Embryonic facial prominence (tissue), 1 donor: ENCODE measurements around the gene AHSG.
A peak's percentile ranks its signal among the peaks of the same experiment; 100 is the strongest.

ENCODE experiments used
- DNase-seq: peaks from one replicate; pipeline ENCODE4 v3.0.0-alpha.2; 2016; ENCODE audit errors: extremely low spot score

Gene AHSG

GRCh38 chr3:186593862-186594261, 19.0 kb upstream of the AHSG start:
- DNase-seq, result no peak

- DNase-seq, result no peak
These were observed 18.2 kb upstream of the AHSG start for GRCh38 chr3:186594591-186595113.

GRCh38 chr3:186596568-186597287, 16.1 kb upstream of the AHSG start:
- DNase-seq, result no peak

- no peak for DNase-seq
These were observed 14.6 kb upstream of the AHSG start for GRCh38 chr3:186598108-186598784.

GRCh38 chr3:186598794-186599141, 14.1 kb upstream of the AHSG start:
- no peak for DNase-seq

- no peak for DNase-seq
These were observed 13.6 kb upstream of the AHSG start for GRCh38 chr3:186599142-186599784.

- no peak for DNase-seq
These were observed 13.1 kb upstream of the AHSG start for GRCh38 chr3:186599785-186600166.

- no peak for DNase-seq
These were observed 12.0 kb upstream of the AHSG start for GRCh38 chr3:186600896-186601295.

- DNase-seq, result no peak
These were observed 9.7 kb upstream of the AHSG start for GRCh38 chr3:186603159-186603558.

GRCh38 chr3:186605078-186605477, 7.8 kb upstream of the AHSG start:
- DNase-seq, result no peak

GRCh38 chr3:186605561-186606545, 7.0 kb upstream of the AHSG start:
- DNase-seq, result no peak

- no peak for DNase-seq
These were observed 4.1 kb upstream of the AHSG start for GRCh38 chr3:186608624-186609215.

- no peak for DNase-seq
These were observed 3.5 kb upstream of the AHSG start for GRCh38 chr3:186609247-186609868.

GRCh38 chr3:186612065-186612464, 795 bp upstream of the AHSG start:
- no peak for DNase-seq

- DNase-seq, result no peak
These were observed 891 bp downstream of the AHSG start for GRCh38 chr3:186613637-186614265.

- DNase-seq, result no peak
These were observed 1.4 kb downstream of the AHSG start for GRCh38 chr3:186614266-186614596.

GRCh38 chr3:186614597-186615483, 2.0 kb downstream of the AHSG start:
- peak; percentile 22 for DNase-seq

- DNase-seq, result no peak
These were observed 3.4 kb downstream of the AHSG start for GRCh38 chr3:186616299-186616617.
